Parathyroid adenoma (tissue), 2 donors: Measurements from ENCODE around the gene TACC2.
"Not testable (repeated sequence)": the region's sequence is repeated elsewhere in the genome, so short reads cannot be mapped to it uniquely, and the experiment has no call there.

Source experiments
- H2AFZ ChIP-seq: fragments of 300-600 bp; sonication (generic); one replicate; pipeline ENCODE4 v1.7.0; 2017; ENCODE audit warnings: antibody characterized with exemption, mild to moderate bottlenecking
- H3K27ac ChIP-seq: fragments of 300-600 bp; sonication (generic); one replicate; pipeline ENCODE4 v1.7.0; 2017
- H3K27me3 ChIP-seq: fragments of 300-600 bp; sonication (generic); one replicate; pipeline ENCODE4 v1.7.0; 2017; ENCODE audit warnings: low read length; ENCODE audit not compliant: control insufficient read depth, insufficient read depth
- H3K36me3 ChIP-seq: fragments of 300-600 bp; sonication (generic); one replicate; pipeline ENCODE4 v1.7.0; 2017; ENCODE audit warnings: low read length; ENCODE audit not compliant: control insufficient read depth, insufficient read depth
- H3K4me1 ChIP-seq: fragments of 300-600 bp; sonication (generic); one replicate; pipeline ENCODE4 v1.7.0; 2017; ENCODE audit warnings: control low read depth
- H3K4me2 ChIP-seq: fragments of 300-600 bp; sonication (generic); one replicate; pipeline ENCODE4 v1.7.0; 2017; ENCODE audit warnings: low read length
- H3K4me3 ChIP-seq: fragments of 300-600 bp; sonication (generic); one replicate; pipeline ENCODE4 v1.7.0; 2017; ENCODE audit warnings: low read depth, low read length
- H3K79me2 ChIP-seq: fragments of 300-600 bp; sonication (generic); one replicate; pipeline ENCODE4 v1.7.0; 2017; ENCODE audit warnings: control low read depth
- H3K9ac ChIP-seq: fragments of 300-600 bp; sonication (generic); one replicate; pipeline ENCODE4 v1.7.0; 2017; ENCODE audit warnings: mild to moderate bottlenecking
- H3K9me3 ChIP-seq: fragments of 300-600 bp; sonication (generic); one replicate; pipeline ENCODE4 v1.7.0; 2017; ENCODE audit warnings: low read length; ENCODE audit not compliant: control insufficient read depth
- CTCF ChIP-seq: fragments of 300-600 bp; sonication (generic); IDR thresholded peaks from one replicate; pipeline ENCODE4 v1.7.0; 2017; ENCODE audit warnings: antibody characterized with exemption, mild to moderate bottlenecking
- donor health status: primary hyperparathyroidism.

The TACC2 gene

GRCh38 chr10:122197611-122198222 is 208.8 kb downstream of the TACC2 start:
- Histone ChIP-seq H3K27me3 (no peaks in the 10 kb centered on the region), H3K79me2 (no peaks in the 10 kb centered on the region), H3K36me3 (no peaks in the 10 kb centered on the region), H3K9me3 (no peaks in the 10 kb centered on the region), H3K4me2 (no peak overlapping the region), H2AFZ (no peak overlapping the region), H3K27ac (no peak overlapping the region), H3K9ac (no peak overlapping the region), H3K4me3 (no peak overlapping the region), H3K4me1 (no peaks in the 10 kb centered on the region)
- TF ChIP-seq CTCF: no peak

GRCh38 chr10:122198631-122199030 is 209.7 kb downstream of the TACC2 start:
- no peaks in the 10 kb centered on the region for H3K4me1 ChIP-seq
- no peaks in the 10 kb centered on the region for H3K36me3 ChIP-seq
- H3K9ac ChIP-seq: no peak overlapping the region
- no peak overlapping the region for H3K4me2 ChIP-seq
- no peak for TF ChIP-seq CTCF
- no peak overlapping the region for H3K27ac ChIP-seq
- H3K4me3 ChIP-seq: no peak overlapping the region
- no peaks in the 10 kb centered on the region for H3K79me2 ChIP-seq
- no peaks in the 10 kb centered on the region for H3K9me3 ChIP-seq
- H3K27me3 ChIP-seq: no peaks in the 10 kb centered on the region
- H2AFZ ChIP-seq: no peak overlapping the region

- Histone ChIP-seq H3K9ac (no peak overlapping the region), H3K4me3 (no peak overlapping the region), H3K27ac (no peak overlapping the region), H3K4me1 (no peaks in the 10 kb centered on the region), H3K79me2 (no peaks in the 10 kb centered on the region), H2AFZ (no peak overlapping the region), H3K4me2 (no peak overlapping the region), H3K9me3 (no peaks in the 10 kb centered on the region), H3K36me3 (no peaks in the 10 kb centered on the region), H3K27me3 (no peaks in the 10 kb centered on the region)
- TF ChIP-seq CTCF: no peak
These were observed 210.1 kb downstream of the TACC2 start for GRCh38 chr10:122199070-122199469.

DNA sequence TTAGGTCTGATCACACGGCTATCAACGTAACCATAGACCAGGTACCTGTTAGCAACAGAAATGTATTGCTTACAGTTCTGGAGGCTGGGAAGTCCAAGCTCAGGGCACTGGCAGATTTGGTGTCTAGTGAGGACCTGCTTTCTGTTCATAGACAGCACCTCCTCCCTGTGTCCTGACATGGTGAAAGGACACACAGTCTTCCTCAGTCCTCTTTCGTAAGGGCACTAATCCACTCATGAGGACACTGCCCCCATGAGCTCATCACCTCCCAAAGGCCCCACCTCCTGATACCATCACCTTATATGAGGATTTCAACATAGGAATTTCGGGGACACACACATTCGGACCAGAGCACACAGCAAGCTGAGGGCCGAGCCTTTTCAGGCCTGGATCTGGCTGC is 210.7 kb downstream of the TACC2 start:
- no peaks in the 10 kb centered on the region for H3K9me3 ChIP-seq
- H3K4me2 ChIP-seq: no peak overlapping the region
- no peaks in the 10 kb centered on the region for H3K4me1 ChIP-seq
- H3K9ac ChIP-seq: no peak overlapping the region
- no peak overlapping the region for H2AFZ ChIP-seq
- no peaks in the 10 kb centered on the region for H3K36me3 ChIP-seq
- H3K27me3 ChIP-seq: no peaks in the 10 kb centered on the region
- no peaks in the 10 kb centered on the region for H3K79me2 ChIP-seq
- no peak overlapping the region for H3K4me3 ChIP-seq
- no peak for TF ChIP-seq CTCF
- no peak overlapping the region for H3K27ac ChIP-seq

DNA sequence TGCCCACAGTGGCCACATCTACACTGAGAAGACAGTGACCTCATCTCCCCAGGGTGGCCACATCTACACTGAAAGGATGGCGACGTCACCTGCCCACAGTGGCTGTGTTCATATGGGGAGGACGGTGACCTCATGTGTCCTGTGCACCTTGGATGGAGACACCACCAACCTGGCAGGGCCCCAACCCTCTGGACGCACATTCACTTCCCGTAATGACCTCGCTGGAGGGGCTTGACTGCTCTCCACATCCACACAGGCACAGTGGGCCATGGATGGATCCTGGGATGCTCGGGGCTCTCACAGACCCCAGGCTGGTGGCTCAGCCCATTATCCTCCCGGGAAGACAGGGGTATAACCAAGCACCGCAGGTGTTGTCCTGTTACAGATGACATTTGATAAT is 212.4 kb downstream of the TACC2 start:
- Histone ChIP-seq H3K79me2 (no peaks in the 10 kb centered on the region), H3K36me3 (no peaks in the 10 kb centered on the region), H3K9me3 (no peaks in the 10 kb centered on the region), H3K4me3 (no peak overlapping the region), H3K27ac (no peak overlapping the region), H2AFZ (no peak overlapping the region), H3K4me2 (no peak overlapping the region), H3K9ac (no peak overlapping the region), H3K27me3 (no peaks in the 10 kb centered on the region), H3K4me1 (no peaks in the 10 kb centered on the region)
- TF ChIP-seq CTCF: no peak

DNA sequence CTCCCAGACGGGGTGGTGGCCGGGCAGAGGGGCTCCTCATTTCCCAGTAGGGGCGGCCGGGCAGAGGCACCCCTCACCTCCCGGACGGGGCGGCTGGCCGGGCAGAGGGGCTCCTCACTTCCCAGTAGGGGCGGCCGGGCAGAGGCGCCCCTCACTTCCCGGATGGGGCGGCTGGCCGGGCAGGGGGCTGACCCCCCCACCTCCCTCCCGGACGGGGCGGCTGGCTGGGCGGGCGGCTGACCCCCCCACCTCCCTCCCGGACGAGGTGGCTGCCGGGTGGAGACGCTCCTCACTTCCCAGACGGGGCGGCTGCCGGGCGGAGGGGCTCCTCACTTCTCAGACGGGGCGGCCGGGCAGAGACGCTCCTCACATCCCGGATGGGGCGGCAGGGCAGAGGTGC is 214.2 kb downstream of the TACC2 start:
- H3K36me3 ChIP-seq, H3K27ac ChIP-seq, H2AFZ ChIP-seq, H3K9me3 ChIP-seq, H3K4me3 ChIP-seq, H3K27me3 ChIP-seq, H3K79me2 ChIP-seq, H3K4me2 ChIP-seq, H3K9ac ChIP-seq, H3K4me1 ChIP-seq: not testable (repeated sequence)
